BLaER1 (cell line): ENCODE data around the gene GON4L.
"Not testable (repeated sequence)": the region's sequence is repeated elsewhere in the genome, so short reads cannot be mapped to it uniquely, and the experiment has no call there.

Experiments used
- H3K27ac ChIP-seq: shearing (Covaris generic); formaldehyde crosslinking; 2 replicates; pipeline ENCODE4 v1.8.1; 2022
- H3K27me3 ChIP-seq: shearing (Covaris generic); formaldehyde crosslinking; 2 replicates; pipeline ENCODE4 v1.8.1; 2022
- H3K36me3 ChIP-seq: shearing (Covaris generic); formaldehyde crosslinking; 2 replicates; pipeline ENCODE4 v1.8.1; 2022
- H3K4me1 ChIP-seq: shearing (Covaris generic); formaldehyde crosslinking; 2 replicates; pipeline ENCODE4 v1.8.1; 2022
- H3K4me2 ChIP-seq: shearing (Covaris generic); formaldehyde crosslinking; 2 replicates; pipeline ENCODE4 v1.8.1; 2022
- H3K4me3 ChIP-seq: shearing (Covaris generic); formaldehyde crosslinking; 2 replicates; pipeline ENCODE4 v1.8.1; 2022
- H3K9ac ChIP-seq: shearing (Covaris generic); formaldehyde crosslinking; 2 replicates; pipeline ENCODE4 v1.8.1; 2022
- H3K9me3 ChIP-seq: shearing (Covaris generic); formaldehyde crosslinking; 2 replicates; pipeline ENCODE4 v1.8.1; 2022
- H4K20me1 ChIP-seq: shearing (Covaris generic); formaldehyde crosslinking; 2 replicates; pipeline ENCODE4 v1.8.1; 2022
- Cebpa-rat ChIP-seq: shearing (Covaris generic); IDR thresholded peaks from 2 replicates; pipeline ENCODE4 v1.8.1; 2022

Gene GON4L

DNA sequence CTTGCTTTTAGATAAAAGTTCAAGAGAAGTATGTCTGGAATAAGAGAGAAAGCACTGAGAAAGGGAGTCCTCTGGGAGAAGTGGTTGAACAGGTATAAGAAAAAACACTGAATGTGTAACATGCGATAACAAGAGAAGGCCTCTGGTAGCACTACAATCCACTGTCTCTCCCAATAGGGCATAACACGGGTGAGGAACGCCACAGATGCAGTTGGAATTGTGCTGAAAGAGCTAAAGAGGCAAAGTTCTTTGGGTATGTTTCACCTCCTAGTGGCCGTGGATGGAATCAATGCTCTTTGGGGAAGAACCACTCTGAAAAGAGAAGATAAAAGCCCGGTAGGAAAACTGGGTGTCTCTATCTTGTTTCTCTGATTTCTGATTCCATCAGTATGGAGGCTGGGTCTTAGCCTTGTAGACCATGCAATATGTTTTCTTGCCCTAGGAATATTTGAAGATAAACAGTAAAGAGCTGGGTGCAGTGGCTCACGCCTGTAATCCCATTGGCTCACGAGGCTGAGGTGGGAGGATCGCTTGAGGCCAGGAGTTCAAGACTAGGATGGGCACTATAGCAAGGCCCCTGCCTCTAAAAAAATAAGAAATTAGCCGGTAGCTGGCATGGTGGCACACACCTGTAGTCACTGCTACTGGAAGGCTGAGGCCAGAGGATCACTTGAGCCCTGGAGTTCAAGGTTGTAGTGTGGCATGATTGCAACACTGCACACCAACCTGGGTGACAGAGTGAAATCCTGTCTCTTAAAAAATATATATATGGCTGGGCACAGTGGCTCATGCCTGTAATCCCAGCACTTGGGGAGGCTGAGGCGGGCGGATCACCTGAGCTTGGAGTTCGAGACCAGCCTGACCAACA lies 127.7 kb downstream of the GON4L start:
- H3K36me3 ChIP-seq = peaks cover 83% of the 10 kb centered on the region
- H3K9ac ChIP-seq = no peak overlapping the region
- H3K27ac ChIP-seq = no peak overlapping the region
- no peaks in the 10 kb centered on the region for H3K4me1 ChIP-seq
- no peaks in the 10 kb centered on the region for H3K9me3 ChIP-seq
- no peaks in the 10 kb centered on the region for H3K27me3 ChIP-seq
- TF ChIP-seq Cebpa-rat = no peak
- no peak overlapping the region for H3K4me3 ChIP-seq
- no peaks in the 10 kb centered on the region for H4K20me1 ChIP-seq
- no peak overlapping the region for H3K4me2 ChIP-seq

DNA sequence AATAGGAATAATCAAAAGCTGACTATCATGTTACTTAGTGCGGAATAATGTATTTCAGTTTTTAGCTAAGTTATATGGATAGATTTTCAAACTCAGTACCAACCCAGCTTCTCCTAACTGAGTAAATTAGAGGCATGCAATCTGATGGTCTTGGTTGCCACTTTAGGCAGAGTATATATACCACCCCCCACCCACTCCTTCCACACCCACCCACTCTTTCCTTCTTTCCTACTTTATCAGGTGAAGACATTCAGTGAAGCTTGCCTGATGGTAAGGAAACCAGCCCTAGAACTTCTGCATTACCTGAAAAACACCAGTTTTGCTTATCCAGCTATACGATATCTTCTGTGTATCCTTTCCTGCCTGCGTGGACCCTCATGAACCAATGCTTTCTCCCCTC lies 131.9 kb downstream of the GON4L start:
- Histone ChIP-seq H3K9me3 (no peaks in the 10 kb centered on the region), H3K36me3 (peaks cover 80% of the 10 kb centered on the region), H3K4me2 (no peak overlapping the region), H3K9ac (no peak overlapping the region), H3K27ac (no peak overlapping the region), H3K27me3 (no peaks in the 10 kb centered on the region), H3K4me1 (no peaks in the 10 kb centered on the region), H3K4me3 (no peak overlapping the region), H4K20me1 (no peaks in the 10 kb centered on the region)
- no peak for TF ChIP-seq Cebpa-rat

DNA sequence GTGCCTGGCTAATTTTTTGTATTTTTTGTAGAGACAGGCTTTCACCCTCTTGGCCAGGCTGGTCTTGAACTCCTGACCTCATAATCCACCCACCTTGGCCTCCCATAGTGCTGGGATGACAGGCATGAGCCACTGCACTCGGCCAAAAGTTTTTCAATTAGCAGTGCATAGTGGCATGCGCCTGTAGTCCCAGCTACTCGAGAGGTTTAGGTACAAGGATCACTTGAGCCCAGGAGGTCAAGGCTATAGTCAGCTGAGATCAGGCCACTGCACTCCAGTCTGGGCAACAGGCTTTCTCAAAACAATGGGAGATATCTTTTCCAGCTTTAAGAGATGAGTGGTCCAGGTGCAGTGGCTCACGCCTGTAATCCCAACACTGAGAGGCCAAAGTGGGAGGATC lies 137.3 kb downstream of the GON4L start:
- no peak for TF ChIP-seq Cebpa-rat
- H3K27ac ChIP-seq = no peak overlapping the region
- H3K9me3 ChIP-seq = no peaks in the 10 kb centered on the region
- 0 out of 2 replicates have a peak, but pooled peaks cover 6% of the 10 kb centered on the region for H3K4me1 ChIP-seq
- no peak overlapping the region for H3K4me3 ChIP-seq
- H4K20me1 ChIP-seq = 0 out of 2 replicates have a peak, but pooled peaks cover 8% of the 10 kb centered on the region
- H3K27me3 ChIP-seq = no peaks in the 10 kb centered on the region
- H3K4me2 ChIP-seq = no peak overlapping the region
- H3K36me3 ChIP-seq = peaks cover 89% of the 10 kb centered on the region
- H3K9ac ChIP-seq = no peak overlapping the region

DNA sequence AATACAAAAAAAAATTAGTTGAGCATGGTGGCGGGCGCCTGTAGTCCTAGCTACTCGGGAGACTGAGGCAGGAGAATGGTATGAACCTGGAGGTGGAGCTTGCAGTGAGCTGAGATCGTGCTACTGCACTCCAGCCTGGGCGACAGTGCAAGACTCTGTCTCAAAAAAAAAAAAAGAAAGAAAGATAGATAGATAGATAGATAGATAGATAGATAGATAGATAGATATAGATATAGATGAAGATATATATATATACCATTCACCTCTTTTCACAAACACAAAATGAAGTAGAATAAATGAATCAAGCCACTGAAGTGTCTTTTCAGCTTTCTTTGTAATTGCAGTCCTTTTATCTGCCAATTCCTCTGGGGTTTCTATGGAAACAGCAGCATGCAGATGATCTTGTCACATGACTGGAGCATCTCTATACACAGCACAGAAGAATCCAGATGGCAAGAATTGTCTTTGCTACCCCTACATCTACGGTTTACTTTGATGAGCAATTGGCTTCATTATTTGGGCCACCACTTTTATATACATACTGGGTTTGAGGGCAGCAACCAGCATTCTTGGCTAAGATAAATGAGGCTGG lies 138.4 kb downstream of the GON4L start:
- peaks cover 98% of the 10 kb centered on the region for H3K36me3 ChIP-seq

DNA sequence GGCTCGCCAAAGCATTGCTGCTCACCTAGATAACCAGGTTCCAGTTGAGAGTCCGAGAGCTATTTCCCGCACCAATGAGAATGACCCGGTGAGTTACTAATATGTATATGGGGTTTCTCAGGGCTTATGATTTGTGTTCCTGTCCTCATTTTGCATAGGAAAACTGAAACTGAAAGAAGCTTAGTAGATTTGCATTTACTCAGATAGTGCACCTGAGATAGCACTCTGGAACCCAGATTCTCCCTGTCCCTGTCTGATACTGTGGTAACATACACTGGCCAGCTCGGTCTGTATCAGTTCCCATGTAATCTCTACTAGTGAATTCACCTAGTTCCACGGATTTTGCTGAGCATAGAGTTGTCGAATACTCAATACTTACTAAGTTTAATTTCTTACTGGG lies 140.0 kb downstream of the GON4L start:
- TF ChIP-seq Cebpa-rat = no peak
- Histone ChIP-seq H3K27ac (no peak overlapping the region), H3K9me3 (no peaks in the 10 kb centered on the region), H3K9ac (no peak overlapping the region), H3K36me3 (peaks cover 95% of the 10 kb centered on the region), H3K27me3 (no peaks in the 10 kb centered on the region), H3K4me3 (no peak overlapping the region), H4K20me1 (0 out of 2 replicates have a peak, but pooled peaks cover 25% of the 10 kb centered on the region), H3K4me1 (0 out of 2 replicates have a peak, but pooled peaks cover 6% of the 10 kb centered on the region), H3K4me2 (no peak overlapping the region)

More for the DNA sequence above, 138.4 kb downstream of the GON4L start:
- 0 out of 2 replicates have a peak, but pooled peaks cover 17% of the 10 kb centered on the region for H4K20me1 ChIP-seq
- not testable (repeated sequence) for H3K9me3 ChIP-seq, H3K4me1 ChIP-seq, H3K4me2 ChIP-seq, H3K4me3 ChIP-seq, H3K9ac ChIP-seq, H3K27ac ChIP-seq, H3K27me3 ChIP-seq

DNA sequence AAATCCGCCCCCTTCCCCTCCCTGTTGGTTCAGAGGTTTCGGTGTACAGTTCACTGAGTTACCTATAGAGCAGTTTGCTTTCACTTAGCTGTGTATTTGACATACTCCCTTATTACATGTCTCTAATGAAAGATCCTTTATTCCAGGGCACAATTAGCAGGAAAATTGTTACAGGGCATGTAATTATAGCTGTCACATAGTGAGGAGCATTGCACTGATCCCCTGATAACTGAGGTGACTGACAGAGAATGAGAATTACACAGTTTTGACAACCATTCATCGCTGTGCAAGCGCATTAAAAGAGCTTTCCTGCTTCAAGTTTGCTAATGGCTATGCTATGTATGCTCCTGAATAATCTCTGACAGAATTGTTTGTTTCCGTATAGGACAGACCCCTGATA lies 141.2 kb downstream of the GON4L start:
- no peak overlapping the region for H3K4me2 ChIP-seq
- H3K4me1 ChIP-seq = 0 out of 2 replicates have a peak, but pooled peaks cover 6% of the 10 kb centered on the region
- H3K9me3 ChIP-seq = no peaks in the 10 kb centered on the region
- H3K27me3 ChIP-seq = no peaks in the 10 kb centered on the region
- H3K36me3 ChIP-seq = peaks cover 92% of the 10 kb centered on the region
- H4K20me1 ChIP-seq = 0 out of 2 replicates have a peak, but pooled peaks cover 25% of the 10 kb centered on the region
- no peak overlapping the region for H3K9ac ChIP-seq
- H3K4me3 ChIP-seq = no peak overlapping the region
- no peak overlapping the region for H3K27ac ChIP-seq
- no peak for TF ChIP-seq Cebpa-rat

DNA sequence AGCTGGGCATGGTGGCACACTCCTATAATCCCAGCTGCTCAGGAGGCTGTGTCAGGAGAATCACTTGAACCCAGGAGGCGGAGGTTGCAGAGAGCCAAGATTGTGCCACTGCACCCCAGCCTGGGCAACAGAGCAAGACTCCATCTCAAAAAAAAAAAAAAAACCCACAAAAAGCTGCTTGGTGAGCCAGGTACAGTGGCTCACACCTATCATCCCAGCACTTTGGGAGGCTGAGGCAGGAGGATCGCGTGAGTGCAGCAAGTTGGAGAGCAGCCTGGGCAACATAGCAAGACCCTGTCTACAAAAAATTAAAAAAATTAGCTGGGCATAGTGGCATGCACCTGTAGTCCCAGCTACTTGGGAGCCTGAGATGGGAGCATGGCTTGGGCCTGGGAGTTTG lies 142.0 kb downstream of the GON4L start:
- H3K9ac ChIP-seq, H3K27me3 ChIP-seq, H3K4me3 ChIP-seq, H3K4me2 ChIP-seq, H3K27ac ChIP-seq, H3K4me1 ChIP-seq, H3K9me3 ChIP-seq: not testable (repeated sequence)
- Histone ChIP-seq H4K20me1 (0 out of 2 replicates have a peak, but pooled peaks cover 25% of the 10 kb centered on the region), H3K36me3 (peaks cover 91% of the 10 kb centered on the region)

DNA sequence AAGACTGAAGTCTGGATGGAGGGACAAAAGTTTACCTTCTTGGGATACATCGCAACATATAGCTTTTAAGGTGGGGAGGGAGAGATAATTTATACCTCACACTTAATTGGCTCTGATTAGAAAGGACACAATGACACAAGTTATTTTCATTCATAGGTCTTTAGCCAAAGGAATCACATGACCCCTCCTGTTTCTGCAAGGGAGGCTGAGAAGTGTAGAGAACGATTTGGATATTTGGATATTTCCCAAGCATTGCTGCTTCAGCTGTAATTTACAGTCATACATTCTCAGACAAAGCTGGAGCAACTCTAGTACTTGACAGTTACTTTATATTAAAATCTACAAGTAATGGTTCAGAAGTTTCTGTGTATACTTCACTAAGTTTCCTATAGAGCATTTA lies 143.9 kb downstream of the GON4L start:
- Histone ChIP-seq H3K9me3 (peaks cover 11% of the 10 kb centered on the region), H3K36me3 (peaks cover 91% of the 10 kb centered on the region), H4K20me1 (peaks cover 32% of the 10 kb centered on the region; the same call in 1 of the 2 replicates)

DNA sequence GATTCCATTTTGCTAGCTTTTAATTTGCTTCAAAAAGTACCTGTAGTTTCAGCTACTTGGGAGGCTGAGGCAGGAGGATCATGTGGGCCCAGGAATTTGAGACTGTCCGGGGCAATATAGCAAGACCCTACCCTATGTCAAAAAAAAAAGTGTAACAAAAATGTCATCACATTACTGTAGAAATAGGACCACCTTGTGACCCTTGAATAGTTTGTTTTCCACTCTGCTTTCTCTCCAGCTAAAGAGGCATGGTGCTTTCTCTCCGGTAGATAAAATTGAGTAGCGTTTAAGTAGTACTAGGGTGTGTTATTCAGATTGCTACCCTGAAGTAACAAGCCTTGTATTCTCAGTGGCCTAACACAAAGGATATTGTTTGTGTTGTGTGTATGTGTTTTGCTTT lies 144.4 kb downstream of the GON4L start:
- not testable (repeated sequence) for H3K4me1 ChIP-seq, H3K27ac ChIP-seq, H3K4me3 ChIP-seq, H3K9ac ChIP-seq, H3K4me2 ChIP-seq, H3K27me3 ChIP-seq
- peaks cover 11% of the 10 kb centered on the region for H3K9me3 ChIP-seq
- peaks cover 89% of the 10 kb centered on the region for H3K36me3 ChIP-seq
- peaks cover 36% of the 10 kb centered on the region; the same call in 1 of the 2 replicates for H4K20me1 ChIP-seq

More for the DNA sequence above, 143.9 kb downstream of the GON4L start:
- H3K9ac ChIP-seq = no peak overlapping the region
- H3K27me3 ChIP-seq = no peaks in the 10 kb centered on the region
- 0 out of 2 replicates have a peak, but pooled peaks cover 6% of the 10 kb centered on the region for H3K4me1 ChIP-seq
- no peak for TF ChIP-seq Cebpa-rat
- no peak overlapping the region for H3K27ac ChIP-seq
- no peak overlapping the region for H3K4me2 ChIP-seq
- no peak overlapping the region for H3K4me3 ChIP-seq

DNA sequence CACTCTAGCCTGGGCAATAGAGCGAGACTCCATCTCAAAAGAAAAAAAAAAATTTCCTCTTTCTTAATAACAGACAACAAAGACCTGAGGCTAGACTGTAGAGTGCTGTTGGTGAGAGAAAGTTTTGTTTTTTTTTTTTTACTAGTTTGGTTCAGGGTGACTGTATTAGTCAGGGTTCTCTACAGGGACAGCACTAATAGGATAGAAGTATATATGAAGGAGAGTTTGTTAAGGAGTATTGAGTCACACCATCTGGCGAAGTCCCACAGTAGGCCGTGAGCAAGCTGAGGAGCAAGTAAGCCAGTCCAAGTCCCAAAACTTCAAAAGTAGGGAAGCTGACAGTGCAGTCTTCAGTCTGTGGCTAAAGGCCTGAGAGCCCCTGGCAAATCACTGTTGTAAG lies 145.6 kb downstream of the GON4L start:
- H3K27ac ChIP-seq = not testable (repeated sequence)
- H4K20me1 ChIP-seq = peaks cover 38% of the 10 kb centered on the region; the same call in 1 of the 2 replicates
- peaks cover 82% of the 10 kb centered on the region for H3K36me3 ChIP-seq

More for the DNA sequence above, 145.6 kb downstream of the GON4L start:
- not testable (repeated sequence) for H3K9ac ChIP-seq, H3K4me2 ChIP-seq, H3K27me3 ChIP-seq, H3K4me1 ChIP-seq, H3K4me3 ChIP-seq
- peaks cover 11% of the 10 kb centered on the region for H3K9me3 ChIP-seq
